PC-3 (cell line): ENCODE results near the gene DSG3. TPM values are rescaled to one million over a fixed set of nuclear protein-coding genes. Genes with fewer than 3 reads are reported as not detected.

Source experiments
- ATAC-seq: fragments of 200-7000 bp; cut with Tn5 transposase; 2 replicates; pipeline ENCODE4 v1.9.1; 2020; ENCODE audit warnings: mild to moderate bottlenecking, moderate library complexity
- Bru-seq: library from RNA; stranded (reverse); fragments of 400-500 nt; gene quantifications from one replicate; lab custom pipeline; 2021; lab: Mats Ljungman, UMichigan
- BruChase-seq, 2 experiments: library from RNA; stranded (reverse); fragments of 400-500 nt; gene quantifications; one replicate each; lab custom pipeline; 2021; lab: Mats Ljungman, UMichigan
- BruUV-seq: library from RNA; stranded (reverse); fragments of 400-500 nt; replicated peaks from 2 replicates; lab custom pipeline; 2021; lab: Mats Ljungman, UMichigan
- CTCF ChIA-PET: fragments of 300-600 bp; sonication (Branson Sonifier 250); formaldehyde crosslinking; loops from one replicate; lab custom pipeline; 2022; ENCODE audit warnings: antibody characterized with exemption; lab: Charles Lee
- POLR2A ChIA-PET: fragments of 300-600 bp; sonication (Branson Sonifier 250); formaldehyde crosslinking; loops from one replicate; lab custom pipeline; 2022; ENCODE audit warnings: antibody characterized with exemption; ENCODE audit not compliant: unreplicated experiment; lab: Charles Lee
- DNase-seq: peaks from one replicate; pipeline ENCODE4 v3.0.0-alpha.2; 2015
- H2AFZ ChIP-seq: fragments of 300-600 bp; sonication (generic); 2 replicates; pipeline ENCODE4 v1.6.0; 2016; ENCODE audit warnings: antibody characterized with exemption, low read length
- H3F3A ChIP-seq: fragments of 300-600 bp; sonication (generic); one replicate; pipeline ENCODE4 v1.6.0; 2017; ENCODE audit warnings: antibody characterized with exemption, low read length, control low read depth, mild to moderate bottlenecking; ENCODE audit not compliant: unreplicated experiment
- H3K27ac ChIP-seq: fragments of 300-600 bp; sonication (generic); 2 replicates; pipeline ENCODE4 v1.5.1; 2016; ENCODE audit warnings: mild to moderate bottlenecking, low read length
- H3K27me3 ChIP-seq: fragments of 300-600 bp; sonication (generic); 2 replicates; pipeline ENCODE4 v1.6.1; 2016; ENCODE audit warnings: low read length, mixed read lengths
- H3K36me3 ChIP-seq: fragments of 300-600 bp; sonication (generic); 2 replicates; pipeline ENCODE4 v1.6.1; 2016; ENCODE audit warnings: low read depth, mixed run types, low read length, mixed read lengths
- H3K4me1 ChIP-seq: fragments of 300-600 bp; sonication (generic); 2 replicates; pipeline ENCODE4 v1.5.1; 2016; ENCODE audit warnings: low read length; ENCODE audit not compliant: insufficient read depth
- H3K4me2 ChIP-seq: fragments of 300-600 bp; sonication (generic); 2 replicates; pipeline ENCODE4 v1.6.0; 2016; ENCODE audit warnings: low read length
- H3K4me3 ChIP-seq: fragments of 300-600 bp; sonication (generic); 2 replicates; pipeline ENCODE4 v1.5.1; 2016; ENCODE audit warnings: mild to moderate bottlenecking, low read length, mixed read lengths
- H3K79me2 ChIP-seq: fragments of 300-600 bp; sonication (generic); 2 replicates; pipeline ENCODE4 v1.6.1; 2017; ENCODE audit warnings: low read length, mixed read lengths
- H3K9ac ChIP-seq: fragments of 300-600 bp; sonication (generic); 2 replicates; pipeline ENCODE4 v1.6.0; 2016; ENCODE audit warnings: mild to moderate bottlenecking, low read length
- H3K9me2 ChIP-seq: fragments of 300-600 bp; sonication (generic); replicated peaks from 2 replicates; pipeline ENCODE4 v1.6.1; 2016; ENCODE audit warnings: mixed run types, low read length, mixed read lengths
- H3K9me3 ChIP-seq: fragments of 300-600 bp; sonication (generic); 2 replicates; pipeline ENCODE4 v1.6.1; 2016; ENCODE audit warnings: low read length, mixed read lengths
- H4K20me1 ChIP-seq: fragments of 300-600 bp; sonication (generic); 2 replicates; pipeline ENCODE4 v1.6.1; 2016; ENCODE audit warnings: low read length, mixed read lengths
- EZH2 ChIP-seq: fragments of 300-600 bp; sonication (generic); IDR thresholded peaks from one replicate; pipeline ENCODE4 v1.6.1; 2017; ENCODE audit warnings: antibody characterized with exemption, mild to moderate bottlenecking, low read length; ENCODE audit not compliant: unreplicated experiment
- EZH2phosphoT487 ChIP-seq: fragments of 300-600 bp; sonication (generic); IDR thresholded peaks from 2 replicates; pipeline ENCODE4 v1.6.1; 2018; ENCODE audit warnings: mild to moderate bottlenecking, antibody characterized with exemption, low read length, borderline replicate concordance
- intact Hi-C: fragments of 100-400 bp; cut with micrococcal nuclease; formaldehyde crosslinking; loops from 2 replicates; pipeline ENCODE4 v1.9.0; 2023
- long read RNA-seq: library from polyadenylated mRNA; unstranded; transcript quantifications from one replicate; pipeline ENCODE4 v2.0.0, GENCODE V29; 2021; ENCODE audit not compliant: unreplicated experiment
- total RNA-seq: library from RNA; depleted of rRNA; stranded (reverse); fragments of >200 nt; gene quantifications from 2 replicates; pipeline ENCODE4 v1.2.3, GENCODE V29; 2014; rRNA removed
- TF ChIP-seq, protein P1 (sequence below): fragments of 300-600 bp; sonication (generic); conservative IDR thresholded peaks from 2 replicates; pipeline ENCODE4 v1.5.1; 2017; ENCODE audit warnings: antibody characterized with exemption, low read depth, mild to moderate bottlenecking, low read length

DSG3 gene, protein sequence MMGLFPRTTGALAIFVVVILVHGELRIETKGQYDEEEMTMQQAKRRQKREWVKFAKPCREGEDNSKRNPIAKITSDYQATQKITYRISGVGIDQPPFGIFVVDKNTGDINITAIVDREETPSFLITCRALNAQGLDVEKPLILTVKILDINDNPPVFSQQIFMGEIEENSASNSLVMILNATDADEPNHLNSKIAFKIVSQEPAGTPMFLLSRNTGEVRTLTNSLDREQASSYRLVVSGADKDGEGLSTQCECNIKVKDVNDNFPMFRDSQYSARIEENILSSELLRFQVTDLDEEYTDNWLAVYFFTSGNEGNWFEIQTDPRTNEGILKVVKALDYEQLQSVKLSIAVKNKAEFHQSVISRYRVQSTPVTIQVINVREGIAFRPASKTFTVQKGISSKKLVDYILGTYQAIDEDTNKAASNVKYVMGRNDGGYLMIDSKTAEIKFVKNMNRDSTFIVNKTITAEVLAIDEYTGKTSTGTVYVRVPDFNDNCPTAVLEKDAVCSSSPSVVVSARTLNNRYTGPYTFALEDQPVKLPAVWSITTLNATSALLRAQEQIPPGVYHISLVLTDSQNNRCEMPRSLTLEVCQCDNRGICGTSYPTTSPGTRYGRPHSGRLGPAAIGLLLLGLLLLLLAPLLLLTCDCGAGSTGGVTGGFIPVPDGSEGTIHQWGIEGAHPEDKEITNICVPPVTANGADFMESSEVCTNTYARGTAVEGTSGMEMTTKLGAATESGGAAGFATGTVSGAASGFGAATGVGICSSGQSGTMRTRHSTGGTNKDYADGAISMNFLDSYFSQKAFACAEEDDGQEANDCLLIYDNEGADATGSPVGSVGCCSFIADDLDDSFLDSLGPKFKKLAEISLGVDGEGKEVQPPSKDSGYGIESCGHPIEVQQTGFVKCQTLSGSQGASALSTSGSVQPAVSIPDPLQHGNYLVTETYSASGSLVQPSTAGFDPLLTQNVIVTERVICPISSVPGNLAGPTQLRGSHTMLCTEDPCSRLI
- total RNA-seq (not detected in 2 replicates), Bru-seq, nascent RNA (percentile 11 among the genes with signal in this experiment), BruChase-seq, experiment 1, labeled RNA remaining after a 6-hour chase (percentile 5 among the genes with signal in this experiment), BruChase-seq, experiment 2, labeled RNA remaining after a 2-hour chase (percentile 2 among the genes with signal in this experiment)
- long read RNA-seq = 0 reads

DNA sequence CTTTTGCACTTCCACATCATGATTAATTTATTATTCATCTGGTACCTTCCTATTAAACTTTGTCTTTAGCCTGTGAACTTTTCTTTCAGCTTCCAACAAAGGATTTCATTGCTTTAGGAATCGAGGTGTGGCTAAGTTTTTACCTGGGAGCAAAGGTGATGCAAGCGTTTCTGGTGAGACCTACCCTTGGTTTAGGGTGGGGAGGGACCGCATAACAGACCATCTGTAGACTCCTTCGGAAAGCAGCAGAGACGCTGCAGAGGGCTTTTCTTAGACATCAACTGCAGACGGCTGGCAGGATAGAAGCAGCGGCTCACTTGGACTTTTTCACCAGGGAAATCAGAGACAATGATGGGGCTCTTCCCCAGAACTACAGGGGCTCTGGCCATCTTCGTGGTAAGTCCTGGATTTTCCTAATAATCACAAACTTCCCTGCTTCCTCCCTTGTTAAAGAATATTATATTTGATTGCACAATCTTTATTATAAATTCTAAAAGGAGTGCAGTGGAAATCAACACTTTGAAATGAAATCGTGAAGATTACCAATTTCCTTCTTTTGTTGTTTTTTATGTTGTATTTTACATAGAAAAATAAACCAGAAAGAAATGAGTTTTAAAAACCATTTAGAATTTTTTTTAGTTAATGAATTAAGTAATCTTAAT is at the start of gene DSG3:
TSS of gene DSG3 (plus strand) at position 212 of the 662 bp plus-strand sequence. CDS start at position 349, 137 bp downstream.
- POLR2A ChIA-PET = no interaction called here

DNA sequence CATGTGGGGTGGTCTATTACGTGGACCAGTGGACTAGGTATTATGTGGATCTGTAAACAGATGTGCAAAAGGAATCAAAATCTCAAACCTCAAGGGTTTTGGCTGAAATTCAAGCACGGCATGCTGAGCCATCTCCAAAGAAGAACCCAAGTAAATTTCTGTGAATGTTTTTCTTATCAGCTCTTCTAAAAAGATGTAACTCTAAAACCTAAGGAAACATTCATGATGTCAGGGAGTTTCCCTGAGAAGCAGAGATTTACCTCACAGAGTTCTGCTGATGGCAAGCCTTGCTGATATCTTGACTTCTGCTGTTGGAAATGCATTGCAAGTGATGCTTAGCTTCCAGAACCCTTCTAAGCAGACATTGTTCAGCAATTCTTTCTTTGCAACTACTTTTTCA is 49.4 kb upstream of the DSG3 start:
- TF ChIP-seq EZH2phosphoT487 (no peak), EZH2 (no peak)
- TF ChIP-seq, protein P1, sequence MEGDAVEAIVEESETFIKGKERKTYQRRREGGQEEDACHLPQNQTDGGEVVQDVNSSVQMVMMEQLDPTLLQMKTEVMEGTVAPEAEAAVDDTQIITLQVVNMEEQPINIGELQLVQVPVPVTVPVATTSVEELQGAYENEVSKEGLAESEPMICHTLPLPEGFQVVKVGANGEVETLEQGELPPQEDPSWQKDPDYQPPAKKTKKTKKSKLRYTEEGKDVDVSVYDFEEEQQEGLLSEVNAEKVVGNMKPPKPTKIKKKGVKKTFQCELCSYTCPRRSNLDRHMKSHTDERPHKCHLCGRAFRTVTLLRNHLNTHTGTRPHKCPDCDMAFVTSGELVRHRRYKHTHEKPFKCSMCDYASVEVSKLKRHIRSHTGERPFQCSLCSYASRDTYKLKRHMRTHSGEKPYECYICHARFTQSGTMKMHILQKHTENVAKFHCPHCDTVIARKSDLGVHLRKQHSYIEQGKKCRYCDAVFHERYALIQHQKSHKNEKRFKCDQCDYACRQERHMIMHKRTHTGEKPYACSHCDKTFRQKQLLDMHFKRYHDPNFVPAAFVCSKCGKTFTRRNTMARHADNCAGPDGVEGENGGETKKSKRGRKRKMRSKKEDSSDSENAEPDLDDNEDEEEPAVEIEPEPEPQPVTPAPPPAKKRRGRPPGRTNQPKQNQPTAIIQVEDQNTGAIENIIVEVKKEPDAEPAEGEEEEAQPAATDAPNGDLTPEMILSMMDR = no peak
- ATAC-seq (no peak), DNase-seq (no peak)
- Histone ChIP-seq H3K27ac (no peak overlapping the region), H2AFZ (no peak overlapping the region), H4K20me1 (no peaks in the 10 kb centered on the region), H3K27me3 (no peaks in the 10 kb centered on the region), H3K4me3 (no peak overlapping the region), H3F3A (no peaks in the 10 kb centered on the region), H3K9me3 (no peaks in the 10 kb centered on the region), H3K9ac (no peak overlapping the region), H3K36me3 (no peaks in the 10 kb centered on the region), H3K4me1 (peaks cover 28% of the 10 kb centered on the region), H3K9me2 (no peaks in the 10 kb centered on the region), H3K4me2 (no peak overlapping the region), H3K79me2 (no peaks in the 10 kb centered on the region)
- intact Hi-C loops = no loop called here
- no TSS peak for BruUV-seq
- ChIA-PET POLR2A (no interaction called here), CTCF (no interaction called here)

More for the DNA sequence above, at the start of gene DSG3:
- ATAC-seq (no peak), DNase-seq (no peak)
- CTCF ChIA-PET = no interaction called here
- H4K20me1 ChIP-seq = no peaks in the 10 kb centered on the region
- H3K4me3 ChIP-seq = no peak within 1 kb of the TSS
- H2AFZ ChIP-seq = no peak within 1 kb of the TSS
- H3K4me2 ChIP-seq = no peak within 1 kb of the TSS
- no peaks in the 10 kb centered on the region for H3K9me2 ChIP-seq
- H3K27me3 ChIP-seq = no peaks in the 10 kb centered on the region
- no peaks in the 10 kb centered on the region for H3F3A ChIP-seq
- no peak for TF ChIP-seq EZH2phosphoT487
- no peak for TF ChIP-seq EZH2
- TF ChIP-seq, protein P1 = no peak
- BruUV-seq = no TSS peak
- H3K36me3 ChIP-seq = no peaks in the 10 kb centered on the region
- H3K79me2 ChIP-seq = no peaks in the 10 kb centered on the region
- H3K27ac ChIP-seq = no peak within 1 kb of the TSS
- H3K9me3 ChIP-seq = no peaks in the 10 kb centered on the region
- H3K4me1 ChIP-seq = no peaks in the 10 kb centered on the region
- no peak within 1 kb of the TSS for H3K9ac ChIP-seq
- intact Hi-C loops = no loop called here
